SK-N-SH (cell line): Measurements from ENCODE around the gene ST7. TPM values are rescaled to one million over a fixed set of nuclear protein-coding genes. Genes with fewer than 3 reads are reported as not detected.

Experiments
- CTCF ChIA-PET: fragments of 300-600, 350-600 bp; formaldehyde crosslinking; extraction: SDS; loops from one replicate; lab custom pipeline; 2021; lab: Yijun Ruan, JAX
- POLR2A ChIA-PET: fragments of 350-600 bp; sonication (Branson Sonifier 250); formaldehyde crosslinking; extraction: SDS; loops from one replicate; lab custom pipeline; 2020; ENCODE audit warnings: antibody characterized with exemption, inconsistent platforms; lab: Yijun Ruan, JAX
- DNase-seq: peaks from one replicate; pipeline ENCODE4 v3.0.0; 2012
- H2AFZ ChIP-seq: fragments of 200-600 bp; sonication (generic); 2 replicates; pipeline ENCODE4 v1.8.1; 2016; ENCODE audit warnings: antibody characterized with exemption, mild to moderate bottlenecking, low read depth
- H3F3A ChIP-seq: fragments of 200-600 bp; sonication (generic); replicated peaks from 2 replicates; pipeline ENCODE3; 2016; ENCODE audit warnings: antibody characterized with exemption, mild to moderate bottlenecking; ENCODE audit not compliant: insufficient read depth
- H3K27ac ChIP-seq, 2 experiments: fragments of 200-500 bp in 1 of 2; fragments of 200-600 bp in 1 of 2; sonication (Bioruptor generic) in 1 of 2; sonication (generic), shearing (Covaris generic) in 1 of 2; 2 replicates each; pipeline versions ENCODE4 v1.5.1 to v1.6.1; 2014 to 2016; ENCODE audit warnings: low read depth in 2 of 2, inconsistent platforms in 1 of 2, low read length in 1 of 2, mild to moderate bottlenecking in 1 of 2, mixed read lengths in 1 of 2
- H3K27me3 ChIP-seq: fragments of 200-600 bp; sonication (generic), shearing (Covaris generic); 2 replicates; pipeline ENCODE4 v1.6.1; 2016; ENCODE audit warnings: mixed run types; ENCODE audit not compliant: insufficient read depth
- H3K36me3 ChIP-seq, 2 experiments: fragments of 200-500 bp in 1 of 2; fragments of 200-600 bp in 1 of 2; sonication (Bioruptor generic) in 1 of 2; sonication (generic) in 1 of 2; replicated peaks in 1 of 2; 2 replicates each; pipeline versions ENCODE3 to v1.5.1; 2014 to 2016; ENCODE audit warnings: low read length in 1 of 2, mild to moderate bottlenecking in 1 of 2; ENCODE audit not compliant: insufficient read depth in 2 of 2, control insufficient read depth in 1 of 2
- H3K4me1 ChIP-seq, 2 experiments: fragments of 200-500 bp in 1 of 2; fragments of 200-600 bp in 1 of 2; sonication (Bioruptor generic) in 1 of 2; sonication (generic), shearing (Covaris generic) in 1 of 2; 2 replicates each; pipeline versions ENCODE4 v1.5.1 to v1.6.1; 2014 to 2016; ENCODE audit warnings: low read depth in 1 of 2, low read length in 1 of 2, mixed run types in 1 of 2; ENCODE audit not compliant: insufficient read depth in 2 of 2, control insufficient read depth in 1 of 2
- H3K4me2 ChIP-seq: fragments of 200-600 bp; sonication (generic), shearing (Covaris generic); 2 replicates; pipeline ENCODE4 v1.6.1; 2017; ENCODE audit warnings: mixed run types
- H3K4me3 ChIP-seq, 2 experiments: fragments of 200-500 bp in 1 of 2; fragments of 200-600 bp in 1 of 2; sonication (Bioruptor generic) in 1 of 2; sonication (generic), shearing (Covaris generic) in 1 of 2; 2 replicates each; pipeline versions ENCODE4 v1.5.1 to v1.8.1; 2014 to 2016; ENCODE audit warnings: low read depth in 2 of 2, inconsistent platforms in 1 of 2, low read length in 1 of 2, mild to moderate bottlenecking in 1 of 2, mixed read lengths in 1 of 2, moderate library complexity in 1 of 2
- H3K79me2 ChIP-seq: fragments of 200-600 bp; sonication (generic); 2 replicates; pipeline ENCODE4 v1.8.1; 2017; ENCODE audit warnings: mild to moderate bottlenecking; ENCODE audit not compliant: insufficient read depth
- H3K9ac ChIP-seq: fragments of 200-600 bp; sonication (generic); 2 replicates; pipeline ENCODE4 v1.6.1; 2017; ENCODE audit warnings: mixed run types
- H3K9me2 ChIP-seq: fragments of 200-600 bp; sonication (generic); 2 replicates; pipeline ENCODE4 v1.6.1; 2017; ENCODE audit warnings: mixed run types
- H3K9me3 ChIP-seq: fragments of 200-600 bp; sonication (generic); 2 replicates; pipeline ENCODE4 v1.6.1; 2017; ENCODE audit warnings: mixed run types, mild to moderate bottlenecking, moderate library complexity
- H4K20me1 ChIP-seq: fragments of 200-600 bp; sonication (generic); 2 replicates; pipeline ENCODE4 v1.6.1; 2017; ENCODE audit warnings: mild to moderate bottlenecking, mixed run types; ENCODE audit not compliant: insufficient read depth
- CHD2 ChIP-seq: fragments of 150-350 bp; IDR thresholded peaks from 2 replicates; pipeline ENCODE4 v1.6.1; 2018; ENCODE audit warnings: low read length; ENCODE audit not compliant: partially characterized antibody
- EP300 ChIP-seq, 2 experiments: IDR thresholded peaks; 2 replicates each; pipeline versions ENCODE4 v1.4.0 to v1.6.1; 2012; ENCODE audit warnings: borderline replicate concordance in 1 of 2, low read depth in 1 of 2, low read length in 1 of 2
- MEF2A ChIP-seq: IDR thresholded peaks from 2 replicates; pipeline ENCODE4 v1.4.0; 2012; ENCODE audit warnings: low read depth, borderline replicate concordance
- REST ChIP-seq: IDR thresholded peaks from 2 replicates; pipeline ENCODE4 v1.6.1; 2012; ENCODE audit warnings: mild to moderate bottlenecking, low read depth, low read length, moderate library complexity
- TEAD4 ChIP-seq: IDR thresholded peaks from 2 replicates; pipeline ENCODE4 v1.4.0; 2012; ENCODE audit warnings: mild to moderate bottlenecking, borderline replicate concordance; ENCODE audit not compliant: insufficient read depth
- USF2 ChIP-seq: fragments of 150-350 bp; IDR thresholded peaks from 2 replicates; pipeline ENCODE4 v1.6.1; 2017; ENCODE audit warnings: antibody characterized with exemption, low read length, low read depth, borderline replicate concordance
- WGBS: methylation state at CpG from one replicate; pipeline ENCODE4 v1.1.6; 2017; ENCODE audit warnings: low lambda C conversion rate; 5-methylcytosine and 5-hydroxymethylcytosine counted together
- polyA plus RNA-seq, 3 experiments: library from polyadenylated mRNA; depleted of rRNA; stranded (reverse); fragments of >200 nt; gene quantifications; 2 replicates each; pipeline ENCODE4 v1.2.3, GENCODE V29; 2012
- TF ChIP-seq, protein P1 (sequence below): IDR thresholded peaks from 2 replicates; pipeline ENCODE4 v1.4.0; 2012; ENCODE audit warnings: low read depth
- TF ChIP-seq, protein P2 (sequence below): IDR thresholded peaks from 2 replicates; pipeline ENCODE4 v1.4.0; 2012; ENCODE audit warnings: low read depth, borderline replicate concordance

Gene ST7
- polyA plus RNA-seq, 1 of the 3 experiments (the other 2 are of a cell fraction): 23.5 TPM

GRCh38 chr7:116991233-116991632 lies 37.9 kb downstream of the ST7 start:
- peaks cover 26% of the 10 kb centered on the region for H3K79me2 ChIP-seq
- TF ChIP-seq, protein P1, sequence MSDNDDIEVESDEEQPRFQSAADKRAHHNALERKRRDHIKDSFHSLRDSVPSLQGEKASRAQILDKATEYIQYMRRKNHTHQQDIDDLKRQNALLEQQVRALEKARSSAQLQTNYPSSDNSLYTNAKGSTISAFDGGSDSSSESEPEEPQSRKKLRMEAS: no peak
- CTCF ChIA-PET: interaction anchor here (0.7 to 15.4 kb wide), 6 partner anchors 10 to 347 kb away, joined by 3 to 668 read pairs (median 36); no protein-coding TSS in a partner anchor

DNA sequence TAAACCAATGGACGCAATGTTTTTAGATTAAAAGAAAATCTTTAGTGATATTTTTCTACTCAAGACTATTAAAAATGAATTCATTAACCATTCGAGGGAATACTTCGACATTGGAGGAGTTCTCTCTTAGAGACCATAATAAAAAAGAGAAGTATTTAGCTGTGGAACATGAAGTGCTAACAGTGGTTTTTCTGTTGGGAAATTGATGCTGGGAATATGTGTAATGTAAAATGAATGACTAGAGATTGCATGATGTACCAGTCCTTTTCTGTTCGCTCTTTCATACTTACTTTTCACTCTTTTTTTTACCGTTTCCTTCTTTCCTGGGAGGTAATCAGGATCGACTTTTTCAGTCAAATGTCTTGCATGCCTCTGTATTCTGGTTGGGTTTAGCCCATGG lies 41.3 kb downstream of the ST7 start:
- TF ChIP-seq TEAD4 (no peak), USF2 (no peak), CHD2 (no peak), EP300 (IDR thresholded peaks at IDR 0.05; ENCODE audit: borderline replicate concordance in 1 of 2, low read depth in 1 of 2, low read length in 1 of 2) (no peak), MEF2A (no peak), REST (no peak)
- TF ChIP-seq, protein P2, sequence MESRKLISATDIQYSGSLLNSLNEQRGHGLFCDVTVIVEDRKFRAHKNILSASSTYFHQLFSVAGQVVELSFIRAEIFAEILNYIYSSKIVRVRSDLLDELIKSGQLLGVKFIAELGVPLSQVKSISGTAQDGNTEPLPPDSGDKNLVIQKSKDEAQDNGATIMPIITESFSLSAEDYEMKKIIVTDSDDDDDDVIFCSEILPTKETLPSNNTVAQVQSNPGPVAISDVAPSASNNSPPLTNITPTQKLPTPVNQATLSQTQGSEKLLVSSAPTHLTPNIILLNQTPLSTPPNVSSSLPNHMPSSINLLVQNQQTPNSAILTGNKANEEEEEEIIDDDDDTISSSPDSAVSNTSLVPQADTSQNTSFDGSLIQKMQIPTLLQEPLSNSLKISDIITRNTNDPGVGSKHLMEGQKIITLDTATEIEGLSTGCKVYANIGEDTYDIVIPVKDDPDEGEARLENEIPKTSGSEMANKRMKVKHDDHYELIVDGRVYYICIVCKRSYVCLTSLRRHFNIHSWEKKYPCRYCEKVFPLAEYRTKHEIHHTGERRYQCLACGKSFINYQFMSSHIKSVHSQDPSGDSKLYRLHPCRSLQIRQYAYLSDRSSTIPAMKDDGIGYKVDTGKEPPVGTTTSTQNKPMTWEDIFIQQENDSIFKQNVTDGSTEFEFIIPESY: no peak
- H3F3A ChIP-seq: peaks cover 10% of the 10 kb centered on the region
- H3K9ac ChIP-seq: no peak overlapping the region
- DNase-seq: no peak
- no peak overlapping the region for H3K4me2 ChIP-seq
- no peaks in the 10 kb centered on the region for H3K9me2 ChIP-seq
- no peaks in the 10 kb centered on the region for H3K9me3 ChIP-seq
- no peaks in the 10 kb centered on the region for H3K4me1 ChIP-seq
- no peak overlapping the region for H2AFZ ChIP-seq
- no peaks in the 10 kb centered on the region for H3K36me3 ChIP-seq
- no peaks in the 10 kb centered on the region for H4K20me1 ChIP-seq
- POLR2A ChIA-PET: no interaction called here
- no peak overlapping the region for H3K27ac ChIP-seq
- 94% methylated on average over 6 of the region's 6 CpGs for WGBS
- no peak overlapping the region for H3K4me3 ChIP-seq
- CTCF ChIA-PET: interaction anchor here (0.6 to 5.1 kb wide), 10 partner anchors 9 to 200 kb away, joined by 3 to 35 read pairs (median 6); no protein-coding TSS in a partner anchor
- H3K27me3 ChIP-seq: no peaks in the 10 kb centered on the region
- H3K79me2 ChIP-seq: peaks cover 24% of the 10 kb centered on the region

More at GRCh38 chr7:116991233-116991632, 37.9 kb downstream of the ST7 start:
- no peaks in the 10 kb centered on the region for H3K9me2 ChIP-seq
- H4K20me1 ChIP-seq: no peaks in the 10 kb centered on the region
- 91% methylated on average over 3 of the region's 3 CpGs for WGBS
- H3K27me3 ChIP-seq: no peaks in the 10 kb centered on the region
- H3K36me3 ChIP-seq: no peaks in the 10 kb centered on the region
- H3F3A ChIP-seq: peaks cover 13% of the 10 kb centered on the region
- H3K9me3 ChIP-seq: no peaks in the 10 kb centered on the region
- H3K4me1 ChIP-seq: peaks cover 0 to 8% of the 10 kb centered on the region in 2 experiments; a peak in 1 of 4 replicates
- POLR2A ChIA-PET: no interaction called here
- H3K9ac ChIP-seq: no peak overlapping the region
- no peak overlapping the region for H3K27ac ChIP-seq
- no peak for DNase-seq
- no peak overlapping the region for H2AFZ ChIP-seq
- H3K4me3 ChIP-seq: no peak overlapping the region
- H3K4me2 ChIP-seq: no peak overlapping the region
